GM18526 (cell line): ENCODE measurements around the gene HSD17B3.

ENCODE experiments used
- POLR2A ChIP-seq: IDR thresholded peaks from 3 replicates; pipeline ENCODE4 v1.6.1; 2011; ENCODE audit not compliant: insufficient read length; ENCODE audit errors: extremely low read depth

HSD17B3 gene

GRCh38 chr9:96302021-96302420 lies at the start of gene HSD17B3:
Gene HSD17B3 (minus strand): TSS chr9:96302176. CDS start chr9:96302104, 72 bp downstream.
- TF ChIP-seq POLR2A = no peak

- TF ChIP-seq POLR2A = no peak
These were observed 48.9 kb upstream of the HSD17B3 start for GRCh38 chr9:96350866-96351265.

DNA sequence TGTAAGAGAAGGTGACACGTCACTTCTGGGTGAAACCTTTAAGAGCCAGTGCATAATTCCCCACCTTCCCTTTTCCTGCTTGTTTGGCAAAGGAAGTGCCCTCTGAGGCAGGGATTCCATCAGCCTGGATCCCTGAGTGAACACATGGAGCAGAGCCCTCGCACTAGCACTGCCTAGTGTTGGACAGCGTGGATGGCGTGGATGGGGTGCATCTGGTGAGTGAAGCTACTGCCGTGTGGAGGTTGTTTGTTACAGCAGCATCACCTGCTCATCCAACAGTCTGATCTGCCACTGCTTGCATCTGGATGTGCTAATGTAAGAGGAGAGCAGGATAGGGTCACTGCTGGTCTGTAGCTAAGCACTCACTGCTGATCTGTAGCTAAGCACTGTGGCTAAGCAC lies 46.3 kb upstream of the HSD17B3 start:
- TF ChIP-seq POLR2A = no peak

GRCh38 chr9:96345551-96345950 lies 43.6 kb upstream of the HSD17B3 start:
- TF ChIP-seq POLR2A = no peak

DNA sequence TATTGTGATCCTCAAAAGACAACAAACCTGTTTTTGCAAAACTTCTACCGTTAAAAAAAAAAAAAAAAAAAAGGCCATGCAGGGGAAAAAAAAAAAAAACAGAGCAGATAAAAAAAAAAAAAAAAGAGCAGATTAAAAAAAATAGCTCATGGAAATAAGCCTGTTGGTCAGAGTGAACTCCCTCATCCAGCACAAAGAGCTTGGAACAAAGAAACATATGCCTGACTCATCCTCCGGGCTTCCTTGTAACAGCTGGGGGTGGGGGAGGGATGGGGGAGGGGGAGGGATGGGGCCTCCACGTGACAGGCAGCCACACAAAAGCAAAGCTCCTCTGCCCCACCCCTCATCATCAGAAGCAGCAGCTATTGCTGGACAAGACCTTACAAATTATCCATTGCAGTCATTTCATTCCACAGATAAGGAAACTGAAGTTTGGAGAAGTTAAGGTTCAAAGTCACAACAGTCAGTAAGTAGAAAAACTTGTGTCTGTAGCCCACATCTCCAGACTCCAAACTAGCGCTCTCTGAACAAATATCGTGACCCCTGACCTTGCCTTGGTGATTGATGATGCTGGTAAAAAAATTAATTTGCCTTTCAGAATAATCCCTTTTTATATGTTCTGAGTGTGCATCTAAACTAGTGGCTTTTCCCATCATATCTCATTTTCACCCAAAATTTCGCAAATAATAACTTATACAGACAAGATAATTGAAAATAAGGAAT lies 42.6 kb upstream of the HSD17B3 start:
- TF ChIP-seq POLR2A = no peak

DNA sequence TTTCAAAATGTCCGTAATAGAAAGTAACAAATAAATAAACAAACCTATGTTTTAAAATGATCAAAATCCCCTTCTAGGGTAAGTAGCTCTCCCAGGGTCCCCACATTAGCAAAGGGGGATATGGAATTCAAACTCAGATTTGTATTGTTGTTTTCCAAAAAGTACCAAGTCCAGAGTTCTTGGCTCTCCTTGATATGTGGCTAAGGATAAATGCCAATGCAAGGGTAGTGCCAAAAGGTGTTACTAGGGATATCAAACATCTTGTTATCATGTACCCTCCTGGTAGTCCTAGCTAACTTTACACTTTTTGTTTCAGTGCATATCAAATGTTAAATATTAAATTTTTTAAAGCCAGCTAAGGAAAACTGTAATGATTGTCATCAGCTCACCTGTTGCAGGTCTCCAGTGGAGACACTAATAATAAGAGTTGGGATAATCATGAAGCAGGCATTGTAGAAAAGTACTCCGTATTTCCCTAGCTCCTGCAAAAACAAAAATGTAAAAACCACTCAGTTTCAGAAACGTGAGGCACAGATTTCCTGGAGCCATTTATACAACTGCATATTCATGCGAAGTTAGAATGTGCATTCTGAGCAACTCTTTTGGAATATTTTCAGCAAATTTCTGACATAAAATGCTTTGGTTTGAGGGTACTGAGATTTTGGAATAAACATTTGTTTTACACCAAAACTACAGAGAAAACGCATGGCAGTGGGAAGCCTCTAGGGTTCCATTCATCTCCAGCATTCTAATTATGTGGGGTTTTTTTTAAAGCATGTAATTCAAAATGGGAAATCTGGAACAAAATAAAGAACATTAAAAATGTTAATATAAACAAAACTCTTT lies 41.8 kb upstream of the HSD17B3 start:
- TF ChIP-seq POLR2A = no peak

DNA sequence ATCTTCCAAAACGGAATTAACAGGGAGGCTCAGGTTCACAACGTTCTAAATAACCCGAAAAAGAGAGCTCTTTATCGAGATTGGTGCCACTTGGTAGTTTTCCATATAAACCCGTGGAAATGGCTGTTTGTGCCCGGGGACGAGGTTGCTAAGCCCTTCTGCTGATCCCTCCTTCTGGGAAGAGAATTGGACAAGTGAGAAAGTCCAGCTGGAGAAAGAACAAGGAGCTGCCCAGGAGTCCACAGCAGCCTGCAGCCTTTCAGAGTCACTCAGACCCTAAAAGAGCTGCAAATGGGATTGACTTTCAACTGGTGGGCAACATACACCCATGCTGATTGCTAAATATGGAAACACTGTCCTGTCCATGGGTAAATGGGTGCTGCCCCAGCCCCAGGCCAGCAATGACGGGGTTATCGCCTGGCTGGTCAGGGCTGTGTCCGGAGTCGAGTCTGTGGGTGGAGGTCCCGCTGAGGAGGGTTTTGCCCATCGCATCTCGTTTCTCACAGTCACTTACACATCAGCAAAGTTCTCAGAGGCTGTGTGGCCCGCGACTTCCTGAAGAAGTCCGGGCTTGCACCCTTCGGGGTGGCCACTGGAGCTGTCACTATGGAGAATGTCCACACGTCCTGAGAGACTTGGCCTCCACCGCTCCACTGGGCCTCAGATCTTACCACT lies 40.7 kb upstream of the HSD17B3 start:
- no peak for TF ChIP-seq POLR2A

- no peak for TF ChIP-seq POLR2A
These were observed 38.7 kb upstream of the HSD17B3 start for GRCh38 chr9:96340707-96341106.

GRCh38 chr9:96338299-96338698 lies 36.3 kb upstream of the HSD17B3 start:
- TF ChIP-seq POLR2A = no peak

- no peak for TF ChIP-seq POLR2A
These were observed 32.0 kb upstream of the HSD17B3 start for GRCh38 chr9:96333958-96334357.

DNA sequence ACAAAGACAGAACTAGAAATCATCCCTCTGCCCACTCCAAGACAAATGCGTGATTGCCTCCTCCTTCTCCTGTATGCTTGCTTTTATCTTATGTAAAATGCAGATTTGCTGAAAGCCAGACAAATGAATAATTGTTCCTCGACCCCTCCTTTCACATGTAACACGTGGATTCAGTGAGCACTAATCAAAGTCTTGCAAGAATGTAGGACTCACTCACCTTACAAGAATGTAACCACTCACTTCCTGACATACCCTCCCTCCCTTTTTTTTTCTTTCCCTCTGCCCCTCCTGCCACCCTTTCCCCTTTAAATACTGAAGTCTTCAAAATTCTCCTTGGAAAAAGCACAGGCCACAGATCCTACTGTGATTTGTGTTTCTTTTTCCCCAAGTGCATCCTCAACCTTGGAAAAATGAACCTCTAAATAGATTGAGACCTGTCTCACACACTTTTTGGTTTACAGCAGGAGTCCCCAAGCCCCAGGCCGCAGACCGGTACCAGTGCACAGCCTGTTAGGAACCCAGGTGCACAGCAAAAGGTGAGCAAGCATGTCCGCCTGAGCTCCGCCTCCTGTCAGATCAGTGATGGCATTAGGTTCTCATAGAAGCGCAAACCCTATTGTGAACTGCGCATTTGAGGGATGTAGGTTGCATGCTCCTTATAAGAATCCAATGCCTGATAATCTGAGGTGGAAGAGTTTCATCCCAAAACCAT lies 29.4 kb upstream of the HSD17B3 start:
- no peak for TF ChIP-seq POLR2A

DNA sequence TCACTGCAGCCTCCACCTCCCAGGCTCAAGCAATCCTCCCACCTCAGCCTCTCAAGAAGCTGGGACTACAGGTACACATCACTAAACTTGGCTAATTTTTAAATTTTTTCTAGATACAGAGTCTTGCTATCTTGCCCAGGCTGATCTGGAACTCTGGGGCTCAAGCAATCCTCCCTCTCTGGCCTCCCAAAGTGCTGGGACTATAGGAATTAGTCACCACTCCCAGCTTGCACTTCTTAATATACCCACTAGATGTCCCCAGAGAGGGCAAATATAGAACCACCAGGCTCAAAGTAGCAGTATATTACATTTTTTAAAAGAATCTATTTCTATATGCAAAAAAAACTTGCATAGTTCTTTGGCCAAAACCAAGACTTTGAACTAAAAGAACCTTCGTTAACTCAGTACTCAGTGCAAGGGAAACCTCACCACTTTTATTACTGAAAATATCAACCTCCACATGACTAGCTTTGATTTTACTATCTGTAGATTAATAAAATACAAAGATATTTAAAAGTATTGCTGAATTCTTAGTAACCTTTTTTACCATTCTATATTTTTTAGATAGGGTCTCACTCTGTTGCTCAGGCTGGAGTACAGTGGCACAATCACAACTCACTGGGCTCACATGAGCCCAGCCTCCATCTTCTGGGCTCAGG lies 25.8 kb upstream of the HSD17B3 start:
- TF ChIP-seq POLR2A = no peak

DNA sequence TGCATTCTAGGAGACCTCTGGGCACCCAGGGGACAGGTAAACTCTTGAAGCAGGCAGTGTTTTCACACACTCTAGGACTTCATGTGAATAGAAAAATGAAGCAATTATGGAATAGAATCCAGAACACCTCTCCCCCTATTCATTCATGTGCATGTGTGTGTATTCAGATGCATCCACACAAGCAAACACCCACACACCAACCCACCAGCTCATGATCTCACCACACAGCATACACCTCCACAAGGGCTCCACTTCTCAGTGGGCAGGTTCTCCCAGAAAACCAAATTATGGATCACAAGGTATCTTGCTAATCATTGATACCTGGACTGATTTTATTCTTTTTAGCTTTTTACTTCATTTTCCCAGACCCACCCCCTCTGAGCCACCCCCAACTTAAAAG lies 21.2 kb upstream of the HSD17B3 start:
- no peak for TF ChIP-seq POLR2A

DNA sequence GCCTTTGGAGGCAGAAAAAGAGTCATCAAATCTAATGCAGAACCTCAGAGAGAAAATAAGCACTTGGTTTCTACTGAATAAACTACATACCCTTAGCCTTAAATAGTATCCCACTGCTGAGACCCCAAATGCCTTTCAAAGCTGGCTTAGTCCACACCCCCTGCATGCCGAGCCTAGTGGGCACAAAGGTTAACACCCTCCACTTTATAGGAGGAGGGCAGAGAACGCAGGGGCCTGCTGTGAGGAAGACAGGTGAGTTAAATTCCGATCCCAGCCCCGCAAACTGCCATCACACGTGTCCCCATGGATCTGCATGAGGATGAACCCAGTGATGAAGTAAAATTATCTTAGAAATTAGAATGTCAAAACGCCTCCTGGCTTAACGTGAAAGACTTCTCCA lies 19.5 kb upstream of the HSD17B3 start:
- no peak for TF ChIP-seq POLR2A
